ENCODE measurements around the gene RIPK4. TPM values are rescaled to one million over a fixed set of nuclear protein-coding genes. Genes with fewer than 3 reads are reported as not detected.

RIPK4 gene
- total and polyA plus RNA-seq, 2 of the 13 experiments (the other 11 are each of a cell fraction or from before 2014, with no cell fraction given), result 3.1 to 4.9 TPM

- Histone ChIP-seq H3K4me2 (ENCODE audit: low read depth, low read length) (peak overlapping the region; percentile 98), H3K9ac (ENCODE audit: insufficient read depth, low read depth, low read length) (peak overlapping the region; percentile 83), H3K4me1 (ENCODE audit: insufficient read depth, low read length) (peaks cover 83% of the 10 kb centered on the region), H3K27me3 (ENCODE audit: control insufficient read depth in 1 of 2, insufficient read depth in 2 of 2, low read length in 2 of 2) (no peaks in the 10 kb centered on the region), H3K27ac (ENCODE audit: extremely low read length, insufficient read depth, low read length) (peak overlapping the region; percentile 63), H3K79me2 (ENCODE audit: insufficient read depth, low read length) (no peaks in the 10 kb centered on the region), H3K36me3 (replicated peaks in 1 of 2; ENCODE audit: control insufficient read depth in 1 of 2, insufficient read depth in 2 of 2, low read length in 2 of 2) (no peaks in the 10 kb centered on the region), H3K9me3 (ENCODE audit: low read length) (no peaks in the 10 kb centered on the region), H2AFZ (ENCODE audit: low read length) (no peak overlapping the region), H4K20me1 (ENCODE audit: insufficient read depth, low read length) (no peaks in the 10 kb centered on the region), H3K4me3 (replicated peaks in 1 of 3; ENCODE audit: insufficient read depth in 1 of 3, low read depth in 2 of 3, low read length in 3 of 3) (peak overlapping the region; percentile 38 to 73 (median 38); a peak in 5 of 6 replicates)
- WGBS (ENCODE audit: low lambda C conversion rate), result 2% methylated on average over 16 of the region's 18 CpGs
- ChIA-PET CTCF (ENCODE audit: low intra/inter-chr PET ratio, low total read pairs) (no interaction called here), POLR2A (no interaction called here)
- BruUV-seq (replicated peaks), result no TSS peak
- DNase-seq (ENCODE audit: low spot score), result no peak
- ATAC-seq, result peak; percentile 3
- in situ Hi-C loops (cut with HindIII; ENCODE audit: extremely low pct_ligation_motif_present, low pct_unique_long_range_greater_than_20kb) (no loop called here), intact Hi-C loops (cut with micrococcal nuclease; ENCODE audit: unreplicated experiment) (loop anchor here (2.0 kb wide), 1 partner anchor 33 kb away; no protein-coding TSS in a partner anchor)
- no peak for FAIRE-seq
- TF ChIP-seq ARID3A (IDR thresholded peaks at IDR 0.05; ENCODE audit: low read depth, low read length), result no peak
- no peak for TF ChIP-seq NR2F2 (IDR thresholded peaks at IDR 0.05; ENCODE audit: borderline replicate concordance, low read depth)
- no peak for TF ChIP-seq ZNF878 (CRISPR knock-in tag; IDR thresholded peaks at IDR 0.05)
- TF ChIP-seq SALL2 (CRISPR knock-in tag; IDR thresholded peaks at IDR 0.05), result no peak
- TF ChIP-seq SRF (IDR thresholded peaks at IDR 0.05; ENCODE audit: low read depth, low read length), result no peak
- TF ChIP-seq HHEX (CRISPR knock-in tag; IDR thresholded peaks at IDR 0.05), result no peak
- TF ChIP-seq CEBPG (CRISPR knock-in tag; IDR thresholded peaks at IDR 0.05), result no peak
- no peak for TF ChIP-seq HDAC6 (IDR thresholded peaks at IDR 0.05; ENCODE audit: low read depth, low read length)
- TF ChIP-seq JUNB (CRISPR knock-in tag; IDR thresholded peaks at IDR 0.05; ENCODE audit: borderline replicate concordance), result no peak
- no peak for TF ChIP-seq ZNF615 (CRISPR knock-in tag; IDR thresholded peaks at IDR 0.05; ENCODE audit: borderline replicate concordance)
- TF ChIP-seq XRCC5 (optimal IDR thresholded peaks at IDR 0.05; ENCODE audit: low read length), result no peak
- TF ChIP-seq ZNF546 (CRISPR knock-in tag; conservative IDR thresholded peaks at IDR 0.05), result no peak
- peak; percentile 8; the same call in 1 of the 2 replicates for TF ChIP-seq HOXA3 (CRISPR knock-in tag; IDR thresholded peaks at IDR 0.05)
- TF ChIP-seq E2F5 (CRISPR knock-in tag; conservative IDR thresholded peaks at IDR 0.05), result no peak
- TF ChIP-seq TEF (CRISPR knock-in tag; IDR thresholded peaks at IDR 0.05), result no peak
- 0 out of 2 replicates have a peak, but pooled peaks have one; percentile 17 for TF ChIP-seq RXRA (CRISPR knock-in tag; IDR thresholded peaks at IDR 0.05)
- TF ChIP-seq ZFX (CRISPR knock-in tag; IDR thresholded peaks at IDR 0.05; ENCODE audit: low read depth), result no peak; the same call in 1 of the 2 replicates
- TF ChIP-seq KLF11 (CRISPR knock-in tag; IDR thresholded peaks at IDR 0.05), result no peak
- no peak for TF ChIP-seq ZNF740 (CRISPR knock-in tag; IDR thresholded peaks at IDR 0.05)
- TF ChIP-seq DZIP1 (CRISPR knock-in tag; IDR thresholded peaks at IDR 0.05), result no peak
- TF ChIP-seq ZNF441 (CRISPR knock-in tag; IDR thresholded peaks at IDR 0.05; ENCODE audit: borderline replicate concordance), result no peak
- TF ChIP-seq ZNF713 (CRISPR knock-in tag; IDR thresholded peaks at IDR 0.05), result 0 out of 2 replicates have a peak, but pooled peaks have one; percentile 8
These were observed 54.7 kb downstream of the RIPK4 start for GRCh38 chr21:41712201-41712600.
